K562 (cell line): ENCODE measurements around the gene ARHGEF1. TPM values are rescaled to one million over a fixed set of nuclear protein-coding genes. Genes with fewer than 3 reads are reported as not detected.
A peak's percentile ranks its signal among the peaks of the same experiment; 100 is the strongest.

ENCODE experiments used
- ATAC-seq: fragments of 200-7000 bp; cut with Tn5 transposase; 3 replicates; pipeline ENCODE4 v1.9.1; 2020; ENCODE audit warnings: moderate library complexity
- BruUV-seq: library from RNA; stranded (reverse); fragments of 400-500 nt; replicated peaks from 2 replicates; lab custom pipeline; 2021; lab: Mats Ljungman, UMichigan
- CTCF ChIA-PET: fragments of 300-600 bp; formaldehyde crosslinking; extraction: SDS; loops from one replicate; lab custom pipeline; 2021; ENCODE audit warnings: low intra/inter-chr PET ratio; lab: Yijun Ruan, JAX
- POLR2A ChIA-PET: fragments of 300-600, 350-650 bp; sonication (Branson Sonifier 250); formaldehyde crosslinking; extraction: SDS; loops from one replicate; lab custom pipeline; 2021; ENCODE audit warnings: antibody characterized with exemption, inconsistent platforms; lab: Yijun Ruan, JAX
- DNase-seq, 4 experiments: peaks; one replicate each; pipeline versions ENCODE4 v3.0.0 to v3.0.0-alpha.2; 2011 to 2018; ENCODE audit warnings: low spot score in 3 of 4, mixed read lengths in 3 of 4; ENCODE audit errors: extremely low read depth in 1 of 4
- FAIRE-seq: peaks from 2 replicates; lab custom pipeline; 2011; peaks lifted over from hg19 to GRCh38; lab: Jason Lieb, UNC
- H2AFZ ChIP-seq: 2 replicates; pipeline ENCODE4 v1.6.0; 2011; ENCODE audit warnings: low read depth, low read length, control low read depth, inconsistent platforms
- H3K27ac ChIP-seq: fragments of 200-600 bp; 3 replicates; pipeline ENCODE4 v1.8.0; 2011; ENCODE audit warnings: low read depth, mild to moderate bottlenecking, control low read depth, inconsistent platforms, low read length, moderate library complexity, mixed read lengths; ENCODE audit errors: extremely low read depth
- H3K27me3 ChIP-seq, 2 experiments: fragments of 300-600 bp in 1 of 2; 2 replicates in 1 of 2; 3 replicates in 1 of 2; pipeline versions ENCODE4 v1.6.0 to v1.8.0; 2011; ENCODE audit warnings: inconsistent platforms in 2 of 2, low read length in 2 of 2, mild to moderate bottlenecking in 1 of 2, mixed read lengths in 1 of 2, moderate library complexity in 1 of 2; ENCODE audit not compliant: control insufficient read depth in 2 of 2, insufficient read depth in 2 of 2
- H3K36me3 ChIP-seq: fragments of 300-600 bp; 3 replicates; pipeline ENCODE4 v1.8.0; 2011; ENCODE audit warnings: mild to moderate bottlenecking, low read length, inconsistent platforms; ENCODE audit not compliant: control insufficient read depth, insufficient read depth
- H3K4me1 ChIP-seq, 2 experiments: fragments of 200-600 bp in 1 of 2; replicated peaks in 1 of 2; 2 replicates in 1 of 2; 3 replicates in 1 of 2; pipeline versions ENCODE4 v1.5.1 to v1.8.0; 2011; ENCODE audit warnings: inconsistent platforms in 2 of 2, low read length in 2 of 2, mild to moderate bottlenecking in 1 of 2, mixed read lengths in 1 of 2, moderate library complexity in 1 of 2; ENCODE audit not compliant: control insufficient read depth in 2 of 2, insufficient read depth in 2 of 2
- H3K4me2 ChIP-seq: 2 replicates; pipeline ENCODE4 v1.6.1; 2011; ENCODE audit warnings: low read length, control low read depth, inconsistent platforms, mixed read lengths; ENCODE audit not compliant: insufficient read depth
- H3K4me3 ChIP-seq: fragments of 200-600 bp; sonication (generic), shearing (Covaris generic); 2 replicates; pipeline ENCODE4 v1.5.1; 2016; ENCODE audit warnings: control low read depth, inconsistent platforms
- H3K79me2 ChIP-seq: fragments of 200-600 bp; 3 replicates; pipeline ENCODE4 v1.8.0; 2011; ENCODE audit warnings: low read length, inconsistent platforms; ENCODE audit not compliant: control insufficient read depth, insufficient read depth
- H3K9ac ChIP-seq, 2 experiments: 2 replicates each; pipeline versions ENCODE4 v1.6.0 to v1.6.1; 2011; ENCODE audit warnings: low read depth in 2 of 2, low read length in 2 of 2, control low read depth in 1 of 2, inconsistent platforms in 1 of 2, mild to moderate bottlenecking in 1 of 2, mixed read lengths in 1 of 2; ENCODE audit not compliant: insufficient read depth in 1 of 2
- H3K9me1 ChIP-seq: one replicate; pipeline ENCODE4 v1.6.0; 2011; ENCODE audit warnings: inconsistent platforms, mild to moderate bottlenecking, low read length, moderate library complexity; ENCODE audit not compliant: control insufficient read depth, insufficient read depth
- H3K9me3 ChIP-seq: replicated peaks from 2 replicates; pipeline ENCODE4 v1.5.1; 2011; ENCODE audit warnings: low read depth, low read length, inconsistent platforms; ENCODE audit not compliant: control insufficient read depth, insufficient read depth
- H4K20me1 ChIP-seq: replicated peaks from 2 replicates; pipeline ENCODE4 v1.6.1; 2011; ENCODE audit warnings: low read length, inconsistent platforms, mixed read lengths; ENCODE audit not compliant: control insufficient read depth, insufficient read depth
- MLLT1 ChIP-seq, 2 experiments: fragments of 450-650 bp; IDR thresholded peaks; 2 replicates each; pipeline ENCODE4 v1.6.1; 2016
- NFXL1 ChIP-seq: fragments of 450-650 bp; formaldehyde crosslinking; IDR thresholded peaks from 2 replicates; pipeline ENCODE4 v1.4.0; 2021; ENCODE audit warnings: mild to moderate bottlenecking
- WGBS: fragments of 100-300 bp; shearing (Covaris generic); methylation state at CpG from one replicate; pipeline ENCODE4 v1.1.6; 2016; ENCODE audit warnings: low coverage, mixed read lengths; ENCODE audit not compliant: insufficient coverage; ENCODE audit errors: missing lambda C conversion rate; 5-methylcytosine and 5-hydroxymethylcytosine counted together
- in situ Hi-C: fragments of 300-500 bp; cut with MboI; formaldehyde crosslinking; loops from 4 replicates; pipeline ENCODE4 v1.15.0; 2018; ENCODE audit warnings: inconsistent platforms, mixed read lengths
- intact Hi-C: fragments of 100-400 bp; cut with micrococcal nuclease; formaldehyde crosslinking; loops from 2 replicates; pipeline ENCODE4 v1.14.2; 2022
- polyA plus RNA-seq, 8 experiments: library from polyadenylated mRNA; depleted of rRNA in 4 of 8; stranded (reverse) in 5 of 8; unstranded in 3 of 8; fragments of >200 nt; fragmentation: Nextera tagmentation in 2 of 8; fragmentation: Illumina TruSeq in 1 of 8; extraction: Ambion mirVana in 2 of 8; extraction: Trizol in 1 of 8; gene quantifications; 2 replicates each; pipeline versions ENCODE4 v1.2.1 to v1.2.3, GENCODE V29; 2011 to 2014; ENCODE audit warnings: inconsistent platforms in 1 of 8, missing spikeins in 1 of 8
- total RNA-seq, 7 experiments: library from RNA; depleted of rRNA in 6 of 7; stranded (reverse); fragments of >200 nt in 6 of 7; fragmentation: Illumina TruSeq in 2 of 7; extraction: Trizol in 2 of 7; gene quantifications; 2 replicates each; pipeline versions ENCODE4 v1.2.1 to v1.2.3, GENCODE V29; 2011 to 2021; ENCODE audit warnings: low replicate concordance in 1 of 7
- TF ChIP-seq, protein P1 (sequence below): fragments of 250-450 bp; sonication (Bioruptor Pico); IDR thresholded peaks from 2 replicates; pipeline ENCODE4 v1.4.0; 2020

Gene ARHGEF1
- total and polyA plus RNA-seq, 9 of the 15 experiments (the other 6 are each of a cell fraction or from before 2014, with no cell fraction given) = 1.9 to 149 (median 29.8) TPM

DNA sequence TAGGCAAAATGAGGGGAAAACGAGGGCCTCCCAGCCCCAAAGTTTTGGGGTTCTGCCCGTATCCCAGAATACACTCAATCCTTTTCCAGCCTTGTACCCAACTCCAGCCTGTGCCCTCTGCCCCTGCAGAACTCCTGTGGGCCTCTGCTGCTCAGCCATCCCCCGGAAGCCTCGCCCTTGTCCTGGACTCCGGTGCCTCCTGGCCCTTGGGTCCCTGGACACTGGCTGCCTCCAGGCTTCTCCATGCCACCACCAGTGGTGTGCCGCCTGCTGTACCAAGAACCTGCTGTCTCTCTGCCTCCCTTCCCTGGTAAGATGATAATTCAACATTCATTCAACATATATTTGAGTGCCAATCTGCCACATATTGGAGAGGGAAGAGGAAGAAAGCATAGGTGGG, 34.3 kb upstream of the ARHGEF1 start:
- Histone ChIP-seq H4K20me1 (no peaks in the 10 kb centered on the region), H3K9me1 (no peaks in the 10 kb centered on the region), H3K4me3 (no peak overlapping the region), H3K27me3 (peaks cover 9 to 19% of the 10 kb centered on the region in 2 experiments; a peak in 4 of 5 replicates), H3K4me1 (peaks cover 4 to 21% of the 10 kb centered on the region in 2 experiments; a peak in 4 of 5 replicates), H3K79me2 (no peaks in the 10 kb centered on the region), H3K9me3 (peaks cover 2% of the 10 kb centered on the region; the same call in 1 of the 2 replicates), H2AFZ (no peak overlapping the region), H3K4me2 (no peak overlapping the region), H3K27ac (no peak overlapping the region), H3K36me3 (no peaks in the 10 kb centered on the region), H3K9ac (no peak overlapping the region)
- ChIA-PET POLR2A (no interaction called here), CTCF (no interaction called here)
- DNase-seq (peak in 1 of 4 experiments; percentile 3), ATAC-seq (no peak), FAIRE-seq (no peak)
- intact Hi-C loops (no loop called here), in situ Hi-C loops (no loop called here)
- TF ChIP-seq, protein P1, sequence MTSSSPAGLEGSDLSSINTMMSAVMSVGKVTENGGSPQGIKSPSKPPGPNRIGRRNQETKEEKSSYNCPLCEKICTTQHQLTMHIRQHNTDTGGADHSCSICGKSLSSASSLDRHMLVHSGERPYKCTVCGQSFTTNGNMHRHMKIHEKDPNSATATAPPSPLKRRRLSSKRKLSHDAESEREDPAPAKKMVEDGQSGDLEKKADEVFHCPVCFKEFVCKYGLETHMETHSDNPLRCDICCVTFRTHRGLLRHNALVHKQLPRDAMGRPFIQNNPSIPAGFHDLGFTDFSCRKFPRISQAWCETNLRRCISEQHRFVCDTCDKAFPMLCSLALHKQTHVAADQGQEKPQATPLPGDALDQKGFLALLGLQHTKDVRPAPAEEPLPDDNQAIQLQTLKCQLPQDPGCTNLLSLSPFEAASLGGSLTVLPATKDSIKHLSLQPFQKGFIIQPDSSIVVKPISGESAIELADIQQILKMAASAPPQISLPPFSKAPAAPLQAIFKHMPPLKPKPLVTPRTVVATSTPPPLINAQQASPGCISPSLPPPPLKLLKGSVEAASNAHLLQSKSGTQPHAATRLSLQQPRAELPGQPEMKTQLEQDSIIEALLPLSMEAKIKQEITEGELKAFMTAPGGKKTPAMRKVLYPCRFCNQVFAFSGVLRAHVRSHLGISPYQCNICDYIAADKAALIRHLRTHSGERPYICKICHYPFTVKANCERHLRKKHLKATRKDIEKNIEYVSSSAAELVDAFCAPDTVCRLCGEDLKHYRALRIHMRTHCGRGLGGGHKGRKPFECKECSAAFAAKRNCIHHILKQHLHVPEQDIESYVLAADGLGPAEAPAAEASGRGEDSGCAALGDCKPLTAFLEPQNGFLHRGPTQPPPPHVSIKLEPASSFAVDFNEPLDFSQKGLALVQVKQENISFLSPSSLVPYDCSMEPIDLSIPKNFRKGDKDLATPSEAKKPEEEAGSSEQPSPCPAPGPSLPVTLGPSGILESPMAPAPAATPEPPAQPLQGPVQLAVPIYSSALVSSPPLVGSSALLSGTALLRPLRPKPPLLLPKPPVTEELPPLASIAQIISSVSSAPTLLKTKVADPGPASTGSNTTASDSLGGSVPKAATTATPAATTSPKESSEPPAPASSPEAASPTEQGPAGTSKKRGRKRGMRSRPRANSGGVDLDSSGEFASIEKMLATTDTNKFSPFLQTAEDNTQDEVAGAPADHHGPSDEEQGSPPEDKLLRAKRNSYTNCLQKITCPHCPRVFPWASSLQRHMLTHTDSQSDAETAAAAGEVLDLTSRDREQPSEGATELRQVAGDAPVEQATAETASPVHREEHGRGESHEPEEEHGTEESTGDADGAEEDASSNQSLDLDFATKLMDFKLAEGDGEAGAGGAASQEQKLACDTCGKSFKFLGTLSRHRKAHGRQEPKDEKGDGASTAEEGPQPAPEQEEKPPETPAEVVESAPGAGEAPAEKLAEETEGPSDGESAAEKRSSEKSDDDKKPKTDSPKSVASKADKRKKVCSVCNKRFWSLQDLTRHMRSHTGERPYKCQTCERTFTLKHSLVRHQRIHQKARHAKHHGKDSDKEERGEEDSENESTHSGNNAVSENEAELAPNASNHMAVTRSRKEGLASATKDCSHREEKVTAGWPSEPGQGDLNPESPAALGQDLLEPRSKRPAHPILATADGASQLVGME = no peak
- TF ChIP-seq MLLT1 (IDR thresholded peaks at IDR 0.05) (no peak), NFXL1 (CRISPR knock-in tag) (no peak)
- WGBS = 19% methylated on average over 6 of the region's 6 CpGs
- BruUV-seq = no TSS peak
